Ishikawa (cell line): ENCODE data around the gene PTP4A2.
A peak's percentile ranks its signal among the peaks of the same experiment; 100 is the strongest.

Source experiments
- CEBPB ChIP-seq: IDR thresholded peaks from 2 replicates; pipeline ENCODE4 v1.6.1; 2012
- CREB1 ChIP-seq: IDR thresholded peaks from 2 replicates; pipeline ENCODE4 v1.6.1; 2012; ENCODE audit warnings: low read depth
- EGR1 ChIP-seq: IDR thresholded peaks from 2 replicates; pipeline ENCODE4 v1.6.1; 2012
- EP300 ChIP-seq: IDR thresholded peaks from 2 replicates; pipeline ENCODE4 v1.6.1; 2012; ENCODE audit warnings: borderline replicate concordance
- FOXM1 ChIP-seq: IDR thresholded peaks from 2 replicates; pipeline ENCODE4 v1.6.1; 2012; ENCODE audit warnings: low read depth, borderline replicate concordance
- NFIC ChIP-seq: IDR thresholded peaks from 2 replicates; pipeline ENCODE4 v1.6.1; 2012
- RAD21 ChIP-seq: IDR thresholded peaks from 2 replicates; pipeline ENCODE4 v1.6.1; 2012; ENCODE audit warnings: low read depth
- TAF1 ChIP-seq: IDR thresholded peaks from 2 replicates; pipeline ENCODE4 v1.6.1; 2012; ENCODE audit warnings: low read depth, mild to moderate bottlenecking
- TCF12 ChIP-seq: IDR thresholded peaks from 2 replicates; pipeline ENCODE4 v1.6.1; 2012; ENCODE audit warnings: low read depth
- TEAD4 ChIP-seq: IDR thresholded peaks from 2 replicates; pipeline ENCODE4 v1.6.1; 2012
- YY1 ChIP-seq: IDR thresholded peaks from 2 replicates; pipeline ENCODE4 v1.6.1; 2012; ENCODE audit warnings: low read depth
- ZBTB7A ChIP-seq: IDR thresholded peaks from 2 replicates; pipeline ENCODE4 v1.6.1; 2012; ENCODE audit warnings: low read depth
- TF ChIP-seq, protein P1 (sequence below): IDR thresholded peaks from 2 replicates; pipeline ENCODE4 v1.6.1; 2012
- TF ChIP-seq, protein P2 (sequence below): IDR thresholded peaks from 2 replicates; pipeline ENCODE4 v1.6.1; 2012; ENCODE audit warnings: low read depth, mild to moderate bottlenecking
- TF ChIP-seq, protein P3 (sequence below): IDR thresholded peaks from 2 replicates; pipeline ENCODE4 v1.6.1; 2012

PTP4A2 gene

DNA sequence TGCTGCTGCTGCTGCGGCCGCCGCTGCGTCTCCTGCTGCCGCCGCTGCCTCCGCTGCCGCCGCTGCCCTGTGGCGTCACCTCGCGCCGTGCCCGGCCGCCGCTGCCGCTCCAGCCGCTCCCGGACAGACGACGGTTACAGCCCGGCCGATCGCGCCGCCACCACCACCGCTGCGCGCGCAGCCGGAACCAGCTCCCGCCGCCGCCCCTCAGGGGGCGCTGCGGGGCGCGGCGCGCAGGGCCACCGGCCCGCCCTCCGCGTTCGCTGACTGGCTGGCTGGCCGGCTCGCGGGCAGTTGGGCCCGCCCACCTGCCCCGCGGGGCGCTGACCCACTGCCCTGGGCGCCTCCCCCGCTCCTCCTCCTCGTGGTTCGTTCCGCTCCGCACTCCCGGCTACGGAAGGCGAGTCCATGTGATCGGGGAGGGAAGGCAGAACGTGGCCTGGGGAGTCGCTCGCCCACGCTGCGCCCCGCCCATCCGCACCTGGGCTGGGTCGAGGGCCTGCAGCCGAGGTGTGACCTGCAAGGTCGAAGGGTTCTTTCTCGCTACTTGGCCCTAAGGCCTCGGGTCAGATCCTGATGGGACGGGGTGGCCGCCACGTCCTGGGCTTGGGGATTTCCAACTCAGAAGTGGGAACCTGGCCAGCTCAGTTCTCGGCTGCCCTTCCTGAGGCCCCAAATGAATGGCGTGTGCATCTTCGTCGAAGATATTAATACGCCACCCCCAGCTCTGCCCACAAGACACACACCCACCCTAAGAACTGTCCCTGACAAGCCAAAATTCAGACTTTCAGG, at the start of gene PTP4A2:
PTP4A2 (minus strand) TSS at position 185 of the 792 bp plus-strand sequence. CDS start 19,303 bp downstream, outside the sequence.
- peak; percentile 86 for TF ChIP-seq TCF12
- TF ChIP-seq TAF1 = peak; percentile 12; the same call in 1 of the 2 replicates
- TF ChIP-seq CREB1 = no peak
- TF ChIP-seq, protein P1, sequence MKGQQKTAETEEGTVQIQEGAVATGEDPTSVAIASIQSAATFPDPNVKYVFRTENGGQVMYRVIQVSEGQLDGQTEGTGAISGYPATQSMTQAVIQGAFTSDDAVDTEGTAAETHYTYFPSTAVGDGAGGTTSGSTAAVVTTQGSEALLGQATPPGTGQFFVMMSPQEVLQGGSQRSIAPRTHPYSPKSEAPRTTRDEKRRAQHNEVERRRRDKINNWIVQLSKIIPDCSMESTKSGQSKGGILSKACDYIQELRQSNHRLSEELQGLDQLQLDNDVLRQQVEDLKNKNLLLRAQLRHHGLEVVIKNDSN = peak; percentile 81
- 0 out of 2 replicates have a peak, but pooled peaks have one; percentile 58 for TF ChIP-seq ZBTB7A
- peak; percentile 60; the same call in 1 of the 2 replicates for TF ChIP-seq EP300
- TF ChIP-seq CEBPB = no peak
- no peak for TF ChIP-seq FOXM1
- peak; percentile 99 for TF ChIP-seq EGR1
- TF ChIP-seq, protein P2, sequence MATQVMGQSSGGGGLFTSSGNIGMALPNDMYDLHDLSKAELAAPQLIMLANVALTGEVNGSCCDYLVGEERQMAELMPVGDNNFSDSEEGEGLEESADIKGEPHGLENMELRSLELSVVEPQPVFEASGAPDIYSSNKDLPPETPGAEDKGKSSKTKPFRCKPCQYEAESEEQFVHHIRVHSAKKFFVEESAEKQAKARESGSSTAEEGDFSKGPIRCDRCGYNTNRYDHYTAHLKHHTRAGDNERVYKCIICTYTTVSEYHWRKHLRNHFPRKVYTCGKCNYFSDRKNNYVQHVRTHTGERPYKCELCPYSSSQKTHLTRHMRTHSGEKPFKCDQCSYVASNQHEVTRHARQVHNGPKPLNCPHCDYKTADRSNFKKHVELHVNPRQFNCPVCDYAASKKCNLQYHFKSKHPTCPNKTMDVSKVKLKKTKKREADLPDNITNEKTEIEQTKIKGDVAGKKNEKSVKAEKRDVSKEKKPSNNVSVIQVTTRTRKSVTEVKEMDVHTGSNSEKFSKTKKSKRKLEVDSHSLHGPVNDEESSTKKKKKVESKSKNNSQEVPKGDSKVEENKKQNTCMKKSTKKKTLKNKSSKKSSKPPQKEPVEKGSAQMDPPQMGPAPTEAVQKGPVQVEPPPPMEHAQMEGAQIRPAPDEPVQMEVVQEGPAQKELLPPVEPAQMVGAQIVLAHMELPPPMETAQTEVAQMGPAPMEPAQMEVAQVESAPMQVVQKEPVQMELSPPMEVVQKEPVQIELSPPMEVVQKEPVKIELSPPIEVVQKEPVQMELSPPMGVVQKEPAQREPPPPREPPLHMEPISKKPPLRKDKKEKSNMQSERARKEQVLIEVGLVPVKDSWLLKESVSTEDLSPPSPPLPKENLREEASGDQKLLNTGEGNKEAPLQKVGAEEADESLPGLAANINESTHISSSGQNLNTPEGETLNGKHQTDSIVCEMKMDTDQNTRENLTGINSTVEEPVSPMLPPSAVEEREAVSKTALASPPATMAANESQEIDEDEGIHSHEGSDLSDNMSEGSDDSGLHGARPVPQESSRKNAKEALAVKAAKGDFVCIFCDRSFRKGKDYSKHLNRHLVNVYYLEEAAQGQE = no peak
- no peak for TF ChIP-seq TEAD4
- no peak for TF ChIP-seq RAD21
- TF ChIP-seq, protein P3, sequence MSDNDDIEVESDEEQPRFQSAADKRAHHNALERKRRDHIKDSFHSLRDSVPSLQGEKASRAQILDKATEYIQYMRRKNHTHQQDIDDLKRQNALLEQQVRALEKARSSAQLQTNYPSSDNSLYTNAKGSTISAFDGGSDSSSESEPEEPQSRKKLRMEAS = peak; percentile 100
- peak; percentile 43; the same call in 1 of the 2 replicates for TF ChIP-seq NFIC
- peak; percentile 17; the same call in 1 of the 2 replicates for TF ChIP-seq YY1

DNA sequence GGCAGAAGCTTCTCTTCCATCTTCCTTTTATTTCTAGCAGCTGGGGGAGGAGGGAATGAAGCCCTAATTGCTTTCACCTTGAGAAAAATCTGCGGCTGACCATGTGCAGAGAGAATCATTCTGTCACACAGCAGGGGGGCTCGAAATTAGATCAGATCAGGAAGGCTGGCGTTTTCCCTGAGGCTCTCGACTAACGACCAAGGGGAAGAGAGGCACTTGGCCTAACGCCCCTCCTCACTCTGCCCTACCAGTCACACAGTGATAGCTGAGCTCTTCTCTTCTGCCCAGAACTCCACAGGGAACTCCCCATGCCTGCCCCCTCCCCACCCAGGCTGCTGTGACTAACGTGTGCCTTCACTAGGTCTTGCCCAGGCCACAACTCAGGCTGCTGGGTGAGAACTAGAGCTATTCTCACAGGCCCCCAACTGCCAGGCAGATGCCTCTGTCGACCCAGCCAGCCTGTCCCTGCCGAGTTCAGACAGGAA, 49.0 kb upstream of the PTP4A2 start:
- no peak for TF ChIP-seq ZBTB7A

DNA sequence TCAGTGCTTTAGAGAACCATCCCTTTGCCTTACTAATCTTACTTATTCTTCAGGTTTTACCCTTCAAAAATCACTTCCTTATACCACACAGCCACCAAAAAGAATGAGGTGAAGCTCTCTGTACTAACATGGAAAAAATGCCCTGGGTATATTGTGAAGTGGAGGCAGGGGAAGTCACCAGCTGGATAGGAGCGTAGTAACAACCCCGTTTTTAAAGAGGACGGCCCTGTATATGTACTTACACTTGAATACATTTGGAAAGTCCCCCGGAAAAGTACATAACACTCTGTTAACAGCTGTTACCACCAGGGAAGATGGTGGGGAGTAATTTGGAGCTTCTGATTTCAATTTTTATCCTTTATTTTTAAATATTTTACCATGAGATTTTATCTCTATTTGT, 47.3 kb upstream of the PTP4A2 start:
- TF ChIP-seq TEAD4 = no peak
- TF ChIP-seq, protein P1 = no peak
- TF ChIP-seq TAF1 = no peak
- TF ChIP-seq, protein P3 = no peak

DNA sequence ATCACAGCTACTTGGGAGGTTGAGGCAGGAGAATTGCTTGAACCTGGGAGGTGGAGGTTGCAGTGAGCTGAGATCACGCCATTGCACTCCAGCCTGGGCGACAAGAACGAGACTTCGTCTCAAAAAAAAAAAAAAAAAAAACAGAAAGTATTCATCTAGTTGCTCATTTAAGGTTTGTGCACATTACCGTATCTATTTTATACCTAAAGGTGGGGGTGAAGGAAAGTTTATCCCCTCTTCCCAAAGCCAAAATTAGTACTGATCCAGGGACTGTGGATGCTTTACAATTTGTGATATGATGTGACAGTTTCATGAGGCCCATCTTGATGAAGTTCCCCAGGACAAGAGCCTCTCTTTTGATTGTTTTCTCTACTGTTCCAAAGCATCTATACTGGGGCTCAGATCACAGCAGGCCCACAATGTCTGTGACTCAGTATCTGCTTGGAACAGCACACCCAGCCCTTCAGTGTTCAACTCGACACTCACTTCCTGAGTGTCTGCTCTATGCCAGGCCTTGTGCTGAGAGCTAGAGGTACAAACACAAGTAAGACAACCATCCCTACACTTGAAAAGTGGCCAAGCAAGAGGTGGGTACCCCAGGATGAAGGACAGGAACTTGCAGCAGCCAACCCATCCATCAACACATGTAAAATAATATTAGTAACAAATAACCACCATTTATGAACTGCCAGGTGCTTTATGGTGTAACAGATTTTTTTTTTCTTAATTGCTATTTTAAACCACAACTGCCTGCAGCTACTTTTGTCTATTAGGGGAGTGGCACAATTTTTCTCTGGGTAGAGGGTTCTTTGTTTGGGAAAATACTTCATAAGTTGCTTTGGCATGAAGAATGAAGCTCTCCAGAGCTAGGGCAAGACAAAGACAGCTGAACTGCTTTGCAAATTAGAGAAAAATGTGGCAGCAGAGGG, 46.5 kb upstream of the PTP4A2 start:
- TF ChIP-seq, protein P3 = no peak
- TF ChIP-seq TCF12 (no peak), TAF1 (no peak), YY1 (no peak), EP300 (no peak), FOXM1 (no peak), ZBTB7A (no peak), RAD21 (no peak), CREB1 (no peak), TEAD4 (no peak)
- TF ChIP-seq, protein P1 = no peak

DNA sequence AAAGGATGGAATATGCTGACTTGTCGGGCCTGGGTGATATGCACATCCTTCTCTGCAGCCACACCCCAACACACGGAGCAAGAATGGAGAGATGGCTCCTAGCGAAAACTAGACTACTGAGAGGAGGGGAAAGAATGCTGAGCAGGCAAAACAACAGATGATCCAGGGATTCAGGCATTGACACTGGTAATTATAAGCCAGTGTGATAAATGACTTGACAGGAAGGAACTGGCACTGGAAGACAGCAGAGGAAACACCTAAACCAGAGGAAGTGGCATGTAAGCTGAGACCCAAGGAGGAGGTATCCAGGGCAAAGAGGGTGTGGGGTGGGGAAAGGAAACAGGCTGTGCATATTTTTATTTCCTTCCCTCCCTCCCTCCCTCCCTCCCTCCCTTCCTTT, 43.8 kb upstream of the PTP4A2 start:
- TF ChIP-seq YY1 (no peak), TCF12 (no peak), FOXM1 (no peak), CREB1 (no peak), NFIC (no peak), TAF1 (no peak), TEAD4 (no peak), RAD21 (no peak), EP300 (no peak), CEBPB (no peak), EGR1 (no peak), ZBTB7A (no peak)
- TF ChIP-seq, protein P2 = no peak
- TF ChIP-seq, protein P3 = no peak
- TF ChIP-seq, protein P1 = no peak
